H1 (cell line): Measurements from ENCODE around the gene OMP. TPM values are rescaled to one million over a fixed set of nuclear protein-coding genes. Genes with fewer than 3 reads are reported as not detected.

Source experiments
- polyA plus RNA-seq, 7 experiments: library from polyadenylated mRNA; depleted of rRNA in 3 of 7; stranded (reverse) in 5 of 7; unstranded in 2 of 7; fragments of >200 nt in 5 of 7; fragments of 200-250 nt in 2 of 7; gene quantifications; 1 replicate in 5 of 7; 2 replicates in 1 of 7; 4 replicates in 1 of 7; pipeline versions ENCODE4 v1.2.1 to v1.2.3, GENCODE V29; 2011 to 2013; ENCODE audit warnings: missing spikeins in 2 of 7, mixed read lengths in 2 of 7
- total RNA-seq: library from RNA; stranded (reverse); fragmentation: NEBNext Ultra II Directional; extraction: Animal tissue kit (Norgen Biotek cat#: 25700); gene quantifications from 2 replicates; pipeline ENCODE4 v1.2.1, GENCODE V29; 2021
- TF ChIP-seq, protein P1 (sequence below): IDR thresholded peaks from 2 replicates; pipeline ENCODE4 v1.6.1; 2012; ENCODE audit warnings: inconsistent platforms

OMP gene
- total and polyA plus RNA-seq, 2 of the 8 experiments (the other 6 are each of a cell fraction or from before 2014, with no cell fraction given): not detected

DNA sequence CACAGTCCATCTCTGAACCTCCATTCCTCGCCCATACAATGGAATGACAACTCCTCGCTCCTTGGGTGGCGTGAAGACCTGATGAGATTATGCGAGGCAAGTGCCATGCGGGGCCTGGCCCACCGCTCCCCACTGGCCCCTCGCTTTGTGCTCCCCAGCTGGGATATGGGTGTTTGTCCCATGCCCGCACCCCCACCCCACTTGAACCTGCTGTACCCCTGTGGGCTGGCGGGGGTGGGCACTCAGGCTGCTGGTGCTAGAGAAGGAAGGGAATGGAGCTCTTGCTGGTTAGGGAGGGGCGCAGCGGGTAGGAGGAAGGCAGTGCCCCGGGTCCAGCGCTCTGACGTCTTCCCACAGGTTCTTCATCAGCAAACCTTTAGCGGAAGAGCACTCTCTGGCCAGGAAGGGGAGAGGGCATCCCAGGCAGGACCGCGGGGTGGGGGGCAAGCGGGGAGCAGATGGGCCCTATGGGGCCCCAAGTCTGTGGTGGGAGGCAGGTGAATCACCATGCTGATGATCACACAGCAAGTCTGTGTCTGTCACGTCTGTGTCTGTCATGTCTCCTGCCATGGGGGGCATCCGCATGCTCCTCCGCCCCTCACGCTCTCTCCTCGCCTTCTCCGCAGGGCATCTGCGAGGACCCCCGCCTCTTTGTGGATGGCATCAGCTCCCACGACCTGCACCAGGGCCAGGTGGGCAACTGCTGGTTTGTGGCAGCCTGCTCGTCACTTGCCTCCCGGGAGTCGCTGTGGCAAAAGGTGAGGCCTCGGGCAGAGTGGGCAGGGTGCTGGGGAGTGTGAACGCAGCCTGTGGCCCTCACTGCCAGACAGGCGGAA lies 9.4 kb upstream of the OMP start (continued):
- TF ChIP-seq, protein P1, sequence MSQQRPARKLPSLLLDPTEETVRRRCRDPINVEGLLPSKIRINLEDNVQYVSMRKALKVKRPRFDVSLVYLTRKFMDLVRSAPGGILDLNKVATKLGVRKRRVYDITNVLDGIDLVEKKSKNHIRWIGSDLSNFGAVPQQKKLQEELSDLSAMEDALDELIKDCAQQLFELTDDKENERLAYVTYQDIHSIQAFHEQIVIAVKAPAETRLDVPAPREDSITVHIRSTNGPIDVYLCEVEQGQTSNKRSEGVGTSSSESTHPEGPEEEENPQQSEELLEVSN: no peak
